HG03575 (cell line): Measurements from ENCODE around the gene PLP1.
"Not testable (repeated sequence)": the region's sequence is repeated elsewhere in the genome, so short reads cannot be mapped to it uniquely, and the experiment has no call there.

Source experiments
- ATAC-seq: cut with Tn5 transposase; IDR thresholded peaks from one replicate; pipeline ENCODE4 v1.9.1; 2021; ENCODE audit not compliant: unreplicated experiment, insufficient number of reproducible peaks, low FRiP score; ENCODE audit errors: extremely low read depth

Gene PLP1

DNA sequence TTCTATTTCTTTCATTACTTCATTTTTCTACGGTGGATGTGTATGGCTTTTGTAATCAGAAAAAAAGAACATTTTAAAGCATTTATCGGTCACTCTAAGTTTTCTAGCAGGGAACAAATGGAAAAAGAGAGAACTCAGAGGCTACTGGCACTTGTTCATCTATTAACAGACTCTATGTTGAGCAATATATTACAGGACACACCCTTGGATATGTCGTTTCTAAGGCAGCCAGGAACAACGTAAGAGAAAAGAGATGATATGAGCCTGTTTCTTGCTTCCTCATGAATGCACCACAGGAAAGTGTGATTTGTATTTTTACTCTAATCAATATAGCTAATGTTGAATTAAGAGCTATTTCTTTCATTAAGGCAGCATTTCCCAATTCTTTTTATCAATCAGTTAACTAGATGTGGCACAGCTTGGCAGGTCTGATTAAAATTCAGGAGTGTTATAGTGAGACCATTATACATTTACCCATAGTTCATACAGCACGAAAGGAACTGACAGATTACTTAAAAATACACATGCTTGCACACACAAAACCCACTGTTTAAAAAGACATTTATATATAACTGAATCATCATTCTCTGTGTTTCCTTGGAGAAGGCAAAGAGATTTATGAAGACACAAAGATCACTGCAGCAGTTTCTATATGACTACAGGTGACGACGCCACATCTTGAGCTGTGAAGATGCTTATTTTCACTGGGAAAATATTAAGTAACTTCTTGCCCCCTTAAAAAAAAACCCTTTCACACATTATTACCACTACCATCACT lies 42.4 kb downstream of the PLP1 start:
- no peak for ATAC-seq

GRCh38 chrX:103820802-103821201 lies 44.2 kb downstream of the PLP1 start:
- not testable (repeated sequence) for ATAC-seq

GRCh38 chrX:103823591-103823990 lies 47.0 kb downstream of the PLP1 start:
- no peak for ATAC-seq

DNA sequence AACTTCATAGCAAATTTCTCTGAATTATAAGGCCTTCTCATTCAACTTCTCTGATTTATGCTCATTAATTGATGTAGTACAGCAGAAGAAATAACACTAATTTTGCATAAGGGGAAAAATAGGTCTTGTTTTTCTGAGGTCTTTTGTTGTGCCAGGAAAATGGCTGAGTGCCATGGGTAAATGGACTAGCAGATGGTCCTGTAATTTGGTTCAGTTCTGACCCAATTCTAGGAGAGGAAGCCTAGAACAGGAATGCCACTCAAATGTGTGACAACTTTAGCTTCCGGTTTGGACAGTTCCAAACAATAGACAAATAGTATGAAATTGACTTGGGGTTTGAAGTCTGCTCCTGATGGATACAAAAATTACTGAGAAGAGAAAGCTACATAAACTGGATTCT lies 49.2 kb downstream of the PLP1 start:
- no peak for ATAC-seq

- no peak for ATAC-seq
These were observed 51.9 kb downstream of the PLP1 start for GRCh38 chrX:103828529-103828928.

GRCh38 chrX:103830848-103831247 lies 54.2 kb downstream of the PLP1 start:
- no peak for ATAC-seq

- peak; percentile 61 for ATAC-seq
These were observed 54.7 kb downstream of the PLP1 start for GRCh38 chrX:103831342-103831802.

DNA sequence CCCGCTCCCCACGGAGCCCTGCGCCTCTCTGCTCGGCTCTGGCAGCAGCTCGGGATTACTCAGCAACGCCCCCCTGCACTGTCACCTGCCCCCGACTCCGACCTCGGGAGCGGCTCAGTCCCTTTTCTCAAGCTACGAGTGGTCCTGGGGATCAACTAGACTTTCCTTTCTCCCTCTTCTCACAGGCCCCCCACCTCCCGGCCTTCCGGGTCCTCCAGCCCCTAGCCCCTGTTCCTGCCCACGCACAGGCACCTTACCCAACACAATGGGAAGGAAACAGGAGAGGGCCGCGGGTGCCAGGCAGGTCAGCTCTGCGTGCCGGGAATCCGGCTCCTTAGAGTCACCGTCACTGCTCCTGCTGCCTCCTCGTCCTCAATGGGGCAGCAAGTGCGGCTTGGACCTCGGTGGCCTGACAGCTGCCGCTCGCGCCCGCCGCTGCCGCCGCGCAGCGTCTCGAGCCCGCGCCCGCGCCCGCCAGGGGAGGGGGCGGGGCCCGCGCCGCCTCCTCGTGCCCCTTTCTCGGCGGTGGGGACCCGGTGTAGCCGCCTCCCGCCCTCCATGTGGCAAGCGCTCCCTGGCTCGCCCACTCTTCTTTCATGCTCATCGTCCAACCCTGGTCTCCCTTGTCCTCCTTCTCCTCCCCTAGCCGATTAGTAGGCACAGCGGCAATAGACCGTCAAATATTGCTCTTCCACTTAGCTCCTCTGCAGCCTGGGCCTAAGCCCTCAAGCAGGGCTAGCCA lies 55.3 kb downstream of the PLP1 start, which contains the start of gene RAB9B:
Gene RAB9B (minus strand): TSS at position 455 of the 742 bp plus-strand sequence. CDS start 6,473 bp downstream, outside the sequence.
- ATAC-seq: peak; percentile 17

- ATAC-seq: no peak
These were observed 62.8 kb downstream of the PLP1 start for GRCh38 chrX:103839404-103839803.
